GM12864 (cell line): Measurements from ENCODE around the gene PIGR.
A peak's percentile ranks its signal among the peaks of the same experiment; 100 is the strongest.

Experiments
- DNase-seq: peaks from one replicate; pipeline ENCODE4 v3.0.0-alpha.2; 2011; ENCODE audit warnings: low read depth
- H3K4me3 ChIP-seq: 2 replicates; pipeline ENCODE4 v1.5.1; 2011; ENCODE audit warnings: mild to moderate bottlenecking, low read depth, low read length, control low read depth
- TF ChIP-seq, protein P1 (sequence below): IDR thresholded peaks from 2 replicates; pipeline ENCODE4 v1.5.1; 2011; ENCODE audit warnings: low read depth, mild to moderate bottlenecking, moderate library complexity, low read length, control low read depth, inconsistent platforms; ENCODE audit errors: missing control alignments

Gene PIGR

DNA sequence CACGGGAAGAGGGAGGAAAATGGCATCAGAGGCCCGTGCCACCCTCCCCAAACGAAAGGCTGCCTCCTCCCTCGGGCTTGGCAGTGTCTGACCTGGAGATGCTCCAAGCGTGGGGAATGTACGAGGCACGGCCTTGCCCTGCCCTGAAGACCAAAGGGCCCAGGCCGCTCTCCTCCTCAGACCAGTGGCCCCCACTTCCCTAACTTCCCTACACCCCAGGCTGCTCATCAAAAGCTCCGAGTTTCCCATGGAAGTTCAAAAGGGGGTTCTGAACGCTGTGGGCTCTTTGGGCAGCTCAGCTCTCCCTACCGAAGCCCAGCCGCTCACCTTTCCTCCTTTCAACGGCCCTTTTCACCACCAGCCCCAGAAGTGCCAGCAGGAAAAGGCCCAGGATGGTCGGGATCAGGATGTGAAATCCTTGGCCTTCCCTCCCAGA is 36.4 kb downstream of the PIGR start:
- no peak for DNase-seq
- TF ChIP-seq, protein P1, sequence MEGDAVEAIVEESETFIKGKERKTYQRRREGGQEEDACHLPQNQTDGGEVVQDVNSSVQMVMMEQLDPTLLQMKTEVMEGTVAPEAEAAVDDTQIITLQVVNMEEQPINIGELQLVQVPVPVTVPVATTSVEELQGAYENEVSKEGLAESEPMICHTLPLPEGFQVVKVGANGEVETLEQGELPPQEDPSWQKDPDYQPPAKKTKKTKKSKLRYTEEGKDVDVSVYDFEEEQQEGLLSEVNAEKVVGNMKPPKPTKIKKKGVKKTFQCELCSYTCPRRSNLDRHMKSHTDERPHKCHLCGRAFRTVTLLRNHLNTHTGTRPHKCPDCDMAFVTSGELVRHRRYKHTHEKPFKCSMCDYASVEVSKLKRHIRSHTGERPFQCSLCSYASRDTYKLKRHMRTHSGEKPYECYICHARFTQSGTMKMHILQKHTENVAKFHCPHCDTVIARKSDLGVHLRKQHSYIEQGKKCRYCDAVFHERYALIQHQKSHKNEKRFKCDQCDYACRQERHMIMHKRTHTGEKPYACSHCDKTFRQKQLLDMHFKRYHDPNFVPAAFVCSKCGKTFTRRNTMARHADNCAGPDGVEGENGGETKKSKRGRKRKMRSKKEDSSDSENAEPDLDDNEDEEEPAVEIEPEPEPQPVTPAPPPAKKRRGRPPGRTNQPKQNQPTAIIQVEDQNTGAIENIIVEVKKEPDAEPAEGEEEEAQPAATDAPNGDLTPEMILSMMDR: no peak
- H3K4me3 ChIP-seq: peak overlapping the region; percentile 22

DNA sequence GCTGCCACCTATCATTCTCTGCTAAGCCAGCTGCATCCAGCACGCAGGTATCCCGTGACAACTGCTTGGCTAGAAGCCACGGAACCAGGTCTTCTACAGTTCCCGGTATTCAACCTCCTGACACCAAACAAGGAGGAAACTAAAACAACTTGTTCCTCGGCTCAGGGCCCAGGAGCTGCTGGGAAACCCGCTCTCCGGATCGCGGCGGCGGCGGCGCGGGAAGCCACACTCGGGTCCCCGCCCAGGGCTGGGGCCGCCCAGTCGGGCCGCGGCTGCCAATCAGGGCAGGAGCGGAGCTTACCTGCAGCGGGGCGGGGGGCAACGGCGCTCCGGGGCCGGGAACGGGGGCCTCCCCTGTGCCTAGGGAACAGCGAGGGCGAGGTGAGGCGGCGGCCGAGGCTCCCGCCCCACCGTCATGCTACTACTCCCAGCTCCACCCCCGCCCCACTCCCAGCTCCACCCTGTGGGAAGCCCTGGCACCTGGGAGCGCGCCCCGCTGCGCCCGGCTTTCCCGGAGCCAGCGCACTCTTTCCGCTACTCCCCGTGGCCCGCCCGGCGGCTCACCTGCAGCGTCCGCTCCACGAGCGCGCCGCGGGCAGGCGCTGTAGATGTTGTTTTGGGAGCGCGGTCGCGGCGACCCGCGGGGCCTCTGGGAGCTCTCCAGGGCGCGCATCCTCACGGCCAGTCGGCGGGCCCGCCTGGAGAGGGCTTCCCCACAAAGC is 36.9 kb downstream of the PIGR start:
- H3K4me3 ChIP-seq: peak overlapping the region; percentile 22
- TF ChIP-seq, protein P1: no peak
- no peak for DNase-seq

DNA sequence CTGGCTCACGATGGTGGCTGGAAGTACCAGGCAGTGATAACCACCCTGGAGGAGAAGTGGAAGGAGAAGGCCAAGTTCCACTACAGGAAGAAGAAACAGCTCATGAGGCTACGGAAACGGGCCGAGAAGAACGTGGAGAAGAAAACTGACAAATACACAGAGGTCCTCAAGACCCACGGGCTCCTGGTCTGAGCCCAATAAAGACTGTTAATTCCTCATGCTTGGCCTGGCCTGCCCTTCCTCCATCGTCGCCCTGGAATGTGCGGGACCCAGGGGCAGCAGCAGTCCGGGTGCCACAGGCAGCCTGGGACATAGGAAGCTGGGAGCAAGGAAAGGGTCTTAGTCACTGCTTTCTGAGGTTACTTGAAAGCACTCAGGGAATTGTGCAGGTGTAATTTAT is 38.2 kb downstream of the PIGR start:
- TF ChIP-seq, protein P1: no peak
- H3K4me3 ChIP-seq: no peak overlapping the region
- DNase-seq: no peak

DNA sequence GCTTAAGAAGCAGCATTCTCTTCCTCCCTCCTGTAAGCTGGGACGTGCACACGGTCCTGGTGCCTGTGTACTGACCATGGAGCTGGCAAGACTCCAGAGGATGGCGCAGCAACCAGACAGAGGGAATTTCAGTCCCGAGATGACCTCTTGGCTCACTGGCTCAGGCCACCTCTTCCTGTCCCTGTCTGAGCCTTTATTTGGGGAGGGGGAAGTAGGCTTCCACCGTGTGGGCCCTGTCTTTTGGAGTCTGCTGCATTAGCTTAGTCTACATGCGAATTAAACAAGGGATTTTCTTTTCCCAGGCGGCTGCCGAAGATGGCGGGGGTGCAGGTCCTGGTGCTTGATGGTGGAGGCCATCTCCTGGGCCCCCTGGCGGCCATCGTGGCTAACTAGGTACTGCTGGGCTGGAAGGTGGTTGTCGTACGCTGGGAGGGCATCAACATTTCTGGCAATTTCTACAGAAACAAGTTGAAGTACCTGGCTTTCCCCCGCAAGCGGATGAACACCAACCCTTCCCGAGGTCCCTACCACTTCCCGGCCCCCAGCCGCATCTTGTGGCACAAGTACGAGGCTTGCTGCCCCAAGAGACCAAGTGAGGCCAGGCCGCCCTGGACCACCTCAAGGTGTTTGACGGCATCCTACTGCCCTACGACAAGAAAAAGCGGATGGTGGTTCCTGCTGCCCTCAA is 38.8 kb downstream of the PIGR start:
- DNase-seq: no peak

DNA sequence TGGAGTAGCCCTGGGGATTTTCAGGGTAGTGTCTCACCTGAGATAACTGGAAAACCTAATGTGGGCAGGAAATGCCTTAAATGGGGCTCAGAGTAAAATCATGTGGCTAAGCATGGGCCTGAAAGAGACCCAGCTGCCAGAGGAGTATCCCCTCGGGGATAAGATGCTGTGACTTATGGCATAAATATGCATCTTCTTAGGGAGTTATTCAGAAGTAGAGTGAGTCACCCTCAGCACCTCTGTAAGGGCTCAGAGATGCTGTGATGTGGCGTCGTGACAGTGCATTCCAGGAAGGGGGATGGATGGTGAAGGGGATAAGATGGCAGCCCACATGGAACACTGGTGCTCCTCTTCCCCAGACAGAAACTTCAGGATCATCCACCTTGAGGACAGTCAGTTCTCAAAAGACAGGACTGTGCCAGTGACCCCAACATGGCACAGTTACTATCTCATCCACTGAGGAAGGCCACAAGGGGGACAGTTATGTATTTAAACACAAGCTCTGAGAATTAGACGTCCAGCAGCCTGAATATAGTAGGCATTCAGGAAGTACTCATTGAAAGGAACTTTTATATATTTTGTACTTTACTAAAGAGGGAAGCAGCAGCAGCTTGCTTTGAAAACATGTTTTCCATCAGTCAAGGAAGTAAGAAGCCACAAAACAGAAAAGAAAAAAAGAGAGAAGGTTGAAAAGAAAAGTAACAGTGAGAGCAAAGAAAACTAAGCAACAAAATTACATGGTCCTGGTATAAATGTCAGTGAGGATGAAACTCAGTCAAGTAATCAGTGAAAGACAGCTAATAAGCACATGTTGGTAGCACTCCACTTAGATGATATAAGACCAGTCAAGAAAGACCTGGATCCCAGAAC is 40.7 kb downstream of the PIGR start:
- DNase-seq: no peak
- TF ChIP-seq, protein P1: no peak
- H3K4me3 ChIP-seq: no peak overlapping the region

More for the DNA sequence above, 38.8 kb downstream of the PIGR start:
- TF ChIP-seq, protein P1: peak; percentile 6
- H3K4me3 ChIP-seq: no peak overlapping the region

DNA sequence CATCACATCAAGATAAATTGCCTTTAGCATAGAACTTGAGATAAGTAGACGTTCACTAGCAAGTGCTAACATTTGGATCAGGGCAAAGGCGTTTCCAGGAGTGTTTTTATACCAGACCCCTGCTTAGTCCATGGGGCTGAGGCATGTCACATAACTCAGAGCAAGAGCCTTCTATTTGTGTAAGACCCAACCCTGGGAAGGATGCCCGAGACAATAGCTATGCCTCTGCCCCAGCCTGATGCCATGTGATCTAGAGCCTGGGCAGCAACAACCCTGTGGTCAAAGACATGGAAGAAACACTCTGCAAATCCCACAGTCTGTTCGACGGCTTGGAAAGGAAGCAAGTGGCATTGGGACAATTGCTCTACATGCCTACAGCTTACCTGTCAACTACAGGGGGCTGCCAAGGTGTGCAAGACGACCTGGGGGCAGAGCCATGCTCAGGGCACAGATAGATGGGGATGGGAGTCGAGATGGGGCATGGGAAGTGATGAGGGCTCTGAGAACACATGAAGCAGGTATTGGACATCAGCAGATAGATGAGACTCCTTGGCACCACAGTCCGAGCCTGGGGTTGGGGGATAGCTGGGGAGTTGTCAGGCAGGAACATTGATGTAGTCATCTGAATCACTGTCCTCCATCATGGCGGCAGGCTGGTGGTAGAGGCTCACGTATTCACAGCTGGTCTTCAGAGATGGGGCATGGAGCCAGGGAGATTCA is 41.7 kb downstream of the PIGR start:
- no peak for DNase-seq
- H3K4me3 ChIP-seq: no peak overlapping the region
- TF ChIP-seq, protein P1: no peak
